Naive B cell (primary cell): ENCODE data around the gene ADPRM. TPM values are rescaled to one million over a fixed set of nuclear protein-coding genes. Genes with fewer than 3 reads are reported as not detected.

Experiments used
- ATAC-seq, 2 donors: fragments of 150-1000 bp; cut with Tn5 transposase; 2 replicates each; pipeline ENCODE4 v1.10.0; 2021; ENCODE audit warnings: low read depth in 2 of 2, mild to moderate bottlenecking in 2 of 2, moderate library complexity in 2 of 2
- DNase-seq: peaks from one replicate; pipeline ENCODE4 v3.0.0; 2022
- H3K27ac Mint-ChIP-seq, 6 donors: one replicate each; pipeline ENCODE4 v1.8.0; 2020 to 2022; ENCODE audit warnings: mild to moderate bottlenecking in 6 of 6, mixed read lengths in 6 of 6, moderate library complexity in 5 of 6, inconsistent platforms in 2 of 6
- H3K27me3 Mint-ChIP-seq, 3 donors: one replicate each; pipeline ENCODE4 v1.8.0; 2021 to 2022; ENCODE audit warnings: mixed read lengths in 3 of 3, mild to moderate bottlenecking in 1 of 3
- H3K36me3 Mint-ChIP-seq, 2 donors: one replicate each; pipeline ENCODE4 v1.8.0; 2020 to 2022; ENCODE audit warnings: mixed read lengths in 2 of 2, inconsistent platforms in 1 of 2, mild to moderate bottlenecking in 1 of 2
- H3K4me1 Mint-ChIP-seq, 3 donors: one replicate each; pipeline ENCODE4 v1.8.0; 2020 to 2022; ENCODE audit warnings: mixed read lengths in 3 of 3, inconsistent platforms in 1 of 3, mild to moderate bottlenecking in 1 of 3, moderate library complexity in 1 of 3
- H3K4me3 Mint-ChIP-seq, 8 donors: one replicate each; pipeline ENCODE4 v1.8.0; 2020 to 2022; ENCODE audit warnings: mild to moderate bottlenecking in 8 of 8, mixed read lengths in 8 of 8, moderate library complexity in 8 of 8, inconsistent platforms in 2 of 8
- H3K9me3 Mint-ChIP-seq, 7 donors: one replicate each; pipeline ENCODE4 v1.8.0; 2020 to 2022; ENCODE audit warnings: mixed read lengths in 7 of 7, mild to moderate bottlenecking in 5 of 7, inconsistent platforms in 2 of 7, moderate library complexity in 1 of 7
- polyA plus RNA-seq, 6 donors: library from polyadenylated mRNA; unstranded; fragments of 300-500 nt; fragmentation: Illumina TruSeq; gene quantifications; one replicate each; pipeline ENCODE4 v1.2.3, GENCODE V29; 2021; ENCODE audit warnings: low read depth in 6 of 6

ADPRM gene
- polyA plus RNA-seq, 6 donors from 2014 or later: 81.3 to 128 (median 94.1) TPM

GRCh38 chr17:10737168-10737622 is 39.8 kb downstream of the ADPRM start:
- H3K27ac Mint-ChIP-seq: peak overlapping the region in 2 of 6 donors; percentile 2 to 5
- H3K9me3 Mint-ChIP-seq: no peaks in the 10 kb centered on the region
- DNase-seq (no peak), ATAC-seq (no peak)
- no peaks in the 10 kb centered on the region for H3K36me3 Mint-ChIP-seq
- H3K4me3 Mint-ChIP-seq: no peak overlapping the region
- H3K4me1 Mint-ChIP-seq: peaks cover 7 to 15% (median 8%) of the 10 kb centered on the region in 3 donors
- peaks cover 0 to 12% (median 0%) of the 10 kb centered on the region in 3 donors for H3K27me3 Mint-ChIP-seq

DNA sequence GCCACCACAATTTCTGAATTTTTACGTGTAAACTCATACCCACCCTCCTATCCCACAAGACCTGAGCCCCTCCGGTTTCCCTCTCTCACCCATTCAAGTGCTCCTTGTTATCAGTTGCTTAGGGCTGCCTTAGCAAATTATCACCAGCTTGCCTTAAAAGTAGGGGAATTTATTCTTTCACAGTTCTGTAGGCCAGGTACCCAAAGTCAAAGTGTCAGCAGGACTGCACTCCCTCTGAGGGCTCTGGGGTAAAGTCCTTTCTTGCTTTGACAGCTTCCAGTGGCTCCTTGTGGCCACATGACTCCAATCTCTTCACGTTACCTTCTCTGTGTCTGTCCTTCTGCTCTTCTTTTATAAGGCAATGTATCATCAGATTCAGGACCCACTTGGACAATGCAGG is 40.3 kb downstream of the ADPRM start:
- H3K27ac Mint-ChIP-seq: peak overlapping the region in 1 of 6 donors; percentile 1
- H3K4me3 Mint-ChIP-seq: no peak overlapping the region
- peaks cover 0 to 12% (median 0%) of the 10 kb centered on the region in 3 donors for H3K27me3 Mint-ChIP-seq
- H3K9me3 Mint-ChIP-seq: no peaks in the 10 kb centered on the region
- peaks cover 7 to 12% (median 8%) of the 10 kb centered on the region in 3 donors for H3K4me1 Mint-ChIP-seq
- no peak for ATAC-seq
- no peaks in the 10 kb centered on the region for H3K36me3 Mint-ChIP-seq
- no peak for DNase-seq

- no peak for DNase-seq
- H3K4me1 Mint-ChIP-seq: peaks cover 3 to 8% (median 7%) of the 10 kb centered on the region in 3 donors
- H3K36me3 Mint-ChIP-seq: no peaks in the 10 kb centered on the region
- no peaks in the 10 kb centered on the region for H3K9me3 Mint-ChIP-seq
- no peak overlapping the region for H3K27ac Mint-ChIP-seq
- peaks cover 0 to 12% (median 0%) of the 10 kb centered on the region in 3 donors for H3K27me3 Mint-ChIP-seq
- no peak overlapping the region for H3K4me3 Mint-ChIP-seq
- no peak for ATAC-seq
Measured at GRCh38 chr17:10738521-10739258, 41.3 kb downstream of the ADPRM start.

DNA sequence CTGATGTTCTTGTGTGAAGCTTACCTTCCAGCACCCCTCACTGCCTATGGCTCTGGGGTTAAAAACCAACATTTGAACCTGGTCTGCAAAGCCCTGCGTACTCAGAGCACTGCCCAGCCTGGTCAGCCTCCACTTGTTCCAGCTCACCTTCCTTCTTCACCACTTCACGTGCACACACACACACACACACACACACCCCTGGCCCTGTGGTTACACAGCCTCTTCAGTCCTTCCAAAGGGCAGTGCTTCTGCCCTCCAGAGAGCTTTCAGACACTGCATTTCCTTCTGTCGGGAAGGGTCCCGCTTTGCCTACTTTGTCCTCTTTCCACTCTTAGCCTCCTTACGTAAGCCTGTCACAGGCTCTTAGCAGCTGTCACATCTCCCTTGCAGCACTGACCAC is 42.0 kb downstream of the ADPRM start:
- H3K27ac Mint-ChIP-seq: peak overlapping the region in 3 of 6 donors; percentile 40 to 85 (median 70)

DNA sequence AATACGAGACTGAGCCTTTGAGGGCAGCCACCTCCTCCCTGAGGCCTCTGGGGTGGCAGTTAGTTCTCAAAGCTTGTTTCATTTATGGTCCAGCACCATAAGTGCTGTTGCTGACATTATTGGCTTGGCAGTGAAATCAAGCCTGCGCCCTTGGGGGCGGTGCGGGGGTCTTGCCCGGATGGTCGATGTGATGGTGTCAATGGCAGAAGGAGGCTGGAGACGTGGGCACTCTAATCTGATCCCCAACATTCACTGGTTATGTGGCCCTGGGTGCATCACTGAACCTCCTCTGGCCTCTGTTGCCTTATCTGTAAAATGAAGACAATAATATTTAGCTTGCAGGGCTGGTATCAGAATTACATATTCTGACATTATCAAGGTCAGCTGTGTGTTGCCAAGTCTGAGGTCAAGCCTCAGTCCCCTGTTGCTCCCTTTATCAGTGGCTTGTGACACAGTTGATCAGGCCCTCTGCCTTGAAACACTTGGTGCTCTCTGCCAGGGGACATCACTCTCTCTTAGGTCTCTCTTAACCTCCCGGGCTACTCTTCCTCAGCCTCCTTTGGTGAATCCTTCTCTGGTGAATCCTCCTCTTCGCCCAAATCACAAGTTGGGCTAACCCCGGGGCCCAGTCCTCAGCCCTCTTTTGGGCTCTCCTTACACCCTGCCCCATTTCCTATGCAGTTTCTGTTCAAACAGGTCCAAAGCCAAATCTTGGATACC is 44.2 kb downstream of the ADPRM start:
- DNase-seq (no peak), ATAC-seq (no peak)
- Mint-ChIP-seq H3K36me3 (no peaks in the 10 kb centered on the region), H3K9me3 (no peaks in the 10 kb centered on the region), H3K4me1 (peaks cover 3 to 7% (median 4%) of the 10 kb centered on the region in 3 donors), H3K27me3 (peaks cover 0 to 22% (median 5%) of the 10 kb centered on the region in 3 donors), H3K4me3 (peak overlapping the region in 1 of 8 donors; percentile 41), H3K27ac (no peak overlapping the region)

More for the DNA sequence above, 42.0 kb downstream of the ADPRM start:
- peak overlapping the region in 1 of 8 donors; percentile 22 for H3K4me3 Mint-ChIP-seq
- DNase-seq: no peak
- peaks cover 0 to 16% (median under 1%) of the 10 kb centered on the region in 3 donors for H3K27me3 Mint-ChIP-seq
- ATAC-seq: no peak
- H3K4me1 Mint-ChIP-seq: peaks cover 3 to 7% (median 7%) of the 10 kb centered on the region in 3 donors
- no peaks in the 10 kb centered on the region for H3K9me3 Mint-ChIP-seq
- H3K36me3 Mint-ChIP-seq: no peaks in the 10 kb centered on the region

DNA sequence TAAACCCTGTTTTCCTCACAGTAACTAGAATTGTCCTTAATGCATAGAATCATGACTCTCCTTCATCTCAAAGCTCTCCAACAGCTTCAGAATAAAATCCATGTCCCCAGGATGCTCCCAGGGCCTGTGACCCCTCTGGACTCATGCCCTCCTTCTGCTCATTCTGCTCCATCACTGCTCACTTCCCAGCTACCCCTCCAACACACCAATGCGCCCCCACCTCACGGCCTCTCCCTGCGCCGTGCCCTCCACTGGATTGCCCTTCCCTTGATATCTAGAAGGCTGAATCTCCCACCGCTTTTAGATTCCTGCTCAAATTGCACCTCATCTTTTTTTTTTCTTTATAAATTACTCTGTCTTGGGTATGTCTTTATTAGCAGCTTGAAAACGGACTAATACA is 45.0 kb downstream of the ADPRM start:
- Mint-ChIP-seq H3K27me3 (peaks cover 3 to 22% (median 5%) of the 10 kb centered on the region in 3 donors), H3K9me3 (no peaks in the 10 kb centered on the region), H3K27ac (peak overlapping the region in 1 of 6 donors; percentile 44), H3K4me1 (no peaks in the 10 kb centered on the region), H3K4me3 (no peak overlapping the region), H3K36me3 (no peaks in the 10 kb centered on the region)
- DNase-seq (no peak), ATAC-seq (no peak)

- H3K36me3 Mint-ChIP-seq: no peaks in the 10 kb centered on the region
- DNase-seq: no peak
- H3K4me1 Mint-ChIP-seq: no peaks in the 10 kb centered on the region
- no peak overlapping the region for H3K4me3 Mint-ChIP-seq
- H3K27ac Mint-ChIP-seq: peak overlapping the region in 1 of 6 donors; percentile 59
- no peak for ATAC-seq
- H3K27me3 Mint-ChIP-seq: peaks cover 3 to 22% (median 5%) of the 10 kb centered on the region in 3 donors
- no peaks in the 10 kb centered on the region for H3K9me3 Mint-ChIP-seq
Measured at GRCh38 chr17:10743316-10744009, 46.1 kb downstream of the ADPRM start.

DNA sequence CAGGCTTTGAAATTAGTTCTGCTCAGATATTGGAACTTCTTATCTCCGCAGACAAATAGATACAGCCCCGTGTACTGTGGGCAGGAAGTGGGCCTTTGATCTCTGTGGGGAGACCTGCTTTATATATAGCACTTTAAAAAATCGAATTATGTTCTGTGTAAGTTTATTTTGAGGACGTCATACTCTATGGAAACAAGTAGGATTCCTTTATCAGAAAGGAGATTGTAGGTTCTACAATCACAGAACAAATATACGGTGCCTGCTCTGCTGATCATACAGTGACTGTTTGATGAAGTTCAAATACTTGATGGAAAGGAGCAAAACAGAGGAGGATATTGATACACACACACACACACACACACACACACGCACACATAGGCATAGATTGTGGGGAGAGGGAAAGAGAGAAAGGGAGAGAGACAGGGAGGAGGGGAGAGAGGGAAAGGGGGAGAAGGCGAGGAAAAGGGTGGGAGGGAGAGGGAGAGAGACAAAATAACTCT is 47.2 kb downstream of the ADPRM start:
- Mint-ChIP-seq H3K4me3 (no peak overlapping the region), H3K4me1 (no peaks in the 10 kb centered on the region)

DNA sequence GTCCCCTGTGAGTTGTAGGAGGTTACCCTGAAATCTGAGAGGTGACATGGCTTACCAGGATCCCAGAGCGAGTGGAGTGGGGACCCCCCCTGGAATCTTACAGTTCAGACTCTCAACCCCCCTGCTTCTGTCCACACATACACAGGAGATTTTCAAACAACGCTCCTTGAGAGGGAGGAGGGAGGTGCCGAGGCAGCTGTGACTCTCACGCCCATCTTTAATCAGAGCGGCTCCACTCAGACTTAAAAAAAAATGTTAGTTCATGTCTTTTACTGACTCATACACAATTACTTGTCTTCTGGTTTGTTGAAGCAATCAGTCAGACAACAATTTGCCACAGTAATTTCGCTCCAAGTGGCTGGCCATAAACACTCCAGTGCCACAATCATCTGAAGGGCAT is 47.8 kb downstream of the ADPRM start:
- Mint-ChIP-seq H3K4me1 (no peaks in the 10 kb centered on the region), H3K9me3 (no peaks in the 10 kb centered on the region), H3K27ac (no peak overlapping the region), H3K4me3 (no peak overlapping the region), H3K36me3 (no peaks in the 10 kb centered on the region), H3K27me3 (peaks cover 3 to 15% (median 5%) of the 10 kb centered on the region in 3 donors)
- no peak for DNase-seq
- no peak for ATAC-seq

More for the DNA sequence above, 47.2 kb downstream of the ADPRM start:
- no peaks in the 10 kb centered on the region for H3K36me3 Mint-ChIP-seq
- H3K27ac Mint-ChIP-seq: peak overlapping the region in 3 of 6 donors; percentile 19 to 74 (median 22)
- H3K27me3 Mint-ChIP-seq: peaks cover 3 to 17% (median 5%) of the 10 kb centered on the region in 3 donors
- no peak for DNase-seq
- H3K9me3 Mint-ChIP-seq: no peaks in the 10 kb centered on the region
- ATAC-seq: no peak

DNA sequence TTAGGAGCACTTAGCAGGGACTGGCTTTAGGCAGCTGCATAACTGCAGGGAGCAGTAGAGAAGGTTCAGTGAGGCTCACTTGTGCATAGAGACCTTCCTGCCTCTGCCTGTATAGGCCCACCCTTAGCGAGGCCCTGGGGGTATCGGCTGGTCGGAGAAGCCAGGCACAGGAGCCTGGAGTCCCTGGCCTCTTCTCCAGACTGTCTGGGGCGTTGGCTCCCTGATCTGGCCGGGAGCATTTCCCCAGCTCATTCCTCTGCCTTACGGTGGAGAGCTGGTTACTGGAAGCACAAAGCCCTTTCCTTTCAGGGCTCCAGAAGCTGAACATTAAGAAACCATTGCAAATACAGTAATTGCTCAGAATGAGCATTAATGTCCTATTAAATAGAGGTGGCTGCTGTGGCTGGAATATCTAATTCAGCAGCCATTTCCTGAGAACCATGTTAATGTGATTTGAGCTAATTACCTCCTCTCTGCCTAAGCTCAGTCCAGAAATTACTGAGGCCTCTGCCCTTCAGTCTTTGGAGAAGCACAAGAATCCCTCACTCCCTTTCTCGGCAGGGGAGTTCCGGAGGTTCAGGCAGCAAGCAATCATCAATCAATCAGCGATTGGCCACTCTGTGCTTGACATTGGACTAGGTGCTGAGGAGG is 51.3 kb downstream of the ADPRM start:
- no peaks in the 10 kb centered on the region for H3K9me3 Mint-ChIP-seq
- ATAC-seq: no peak

GRCh38 chr17:10750210-10750609 is 52.8 kb downstream of the ADPRM start:
- H3K4me3 Mint-ChIP-seq: no peak overlapping the region
- H3K4me1 Mint-ChIP-seq: no peaks in the 10 kb centered on the region
- H3K9me3 Mint-ChIP-seq: no peaks in the 10 kb centered on the region
- no peak for DNase-seq
- no peak for ATAC-seq
- no peak overlapping the region for H3K27ac Mint-ChIP-seq
- peaks cover 0 to 3% (median 0%) of the 10 kb centered on the region in 3 donors for H3K27me3 Mint-ChIP-seq
- H3K36me3 Mint-ChIP-seq: no peaks in the 10 kb centered on the region

More for the DNA sequence above, 51.3 kb downstream of the ADPRM start:
- no peaks in the 10 kb centered on the region for H3K4me1 Mint-ChIP-seq
- H3K27ac Mint-ChIP-seq: no peak overlapping the region
- H3K4me3 Mint-ChIP-seq: no peak overlapping the region
- no peaks in the 10 kb centered on the region for H3K36me3 Mint-ChIP-seq
- no peak for DNase-seq
- H3K27me3 Mint-ChIP-seq: peaks cover 3 to 10% (median 5%) of the 10 kb centered on the region in 3 donors

GRCh38 chr17:10751563-10751962 is 54.2 kb downstream of the ADPRM start:
- H3K9me3 Mint-ChIP-seq: no peaks in the 10 kb centered on the region
- peaks cover 0 to 3% (median 0%) of the 10 kb centered on the region in 3 donors for H3K27me3 Mint-ChIP-seq

GRCh38 chr17:10752696-10753095 is 55.3 kb downstream of the ADPRM start:
- Mint-ChIP-seq H3K4me3 (no peak overlapping the region), H3K36me3 (no peaks in the 10 kb centered on the region)

More at GRCh38 chr17:10751563-10751962, 54.2 kb downstream of the ADPRM start:
- Mint-ChIP-seq H3K36me3 (no peaks in the 10 kb centered on the region), H3K4me1 (peaks cover 0 to 3% (median 0%) of the 10 kb centered on the region in 3 donors), H3K4me3 (no peak overlapping the region), H3K27ac (no peak overlapping the region)
- no peak for DNase-seq
- ATAC-seq: no peak

More at GRCh38 chr17:10752696-10753095, 55.3 kb downstream of the ADPRM start:
- DNase-seq: no peak
- peak overlapping the region in 1 of 6 donors; percentile 33 for H3K27ac Mint-ChIP-seq
- ATAC-seq: no peak
- no peaks in the 10 kb centered on the region for H3K9me3 Mint-ChIP-seq
- no peaks in the 10 kb centered on the region for H3K27me3 Mint-ChIP-seq
- peaks cover 0 to 3% (median 0%) of the 10 kb centered on the region in 3 donors for H3K4me1 Mint-ChIP-seq
